Heart right ventricle (tissue), 16 donors: ENCODE results near the gene PVR. TPM values are rescaled to one million over a fixed set of nuclear protein-coding genes. Genes with fewer than 3 reads are reported as not detected.
"Not testable (repeated sequence)": the region's sequence is repeated elsewhere in the genome, so short reads cannot be mapped to it uniquely, and the experiment has no call there.

ENCODE experiments used
- ATAC-seq, 8 donors: fragments of 200-7000 bp; cut with Tn5 transposase; one replicate each; pipeline ENCODE4 v1.9.1; 2020; ENCODE audit warnings: mild to moderate bottlenecking in 8 of 8, moderate library complexity in 8 of 8, moderate number of reproducible peaks in 1 of 8
- DNase-seq, 2 donors: peaks; one replicate each; pipeline ENCODE4 v3.0.0-alpha.2; 2020
- H3K27ac ChIP-seq, 10 donors: fragments of 200-600 bp; sonication (generic) in 2 of 10; one replicate each; pipeline versions ENCODE4 v1.5.0 to v1.8.0; 2020 to 2022; ENCODE audit warnings: mild to moderate bottlenecking in 3 of 10
- H3K27me3 ChIP-seq, 7 donors: fragments of 200-600 bp; one replicate each; pipeline ENCODE4 v1.8.0; 2021 to 2022; ENCODE audit warnings: mild to moderate bottlenecking in 2 of 7
- H3K36me3 ChIP-seq, 9 donors: fragments of 200-600 bp; sonication (generic) in 1 of 9; one replicate each; pipeline versions ENCODE4 v1.5.0 to v1.8.0; 2020 to 2022; ENCODE audit warnings: mild to moderate bottlenecking in 2 of 9
- H3K4me1 ChIP-seq, 9 donors: fragments of 200-600 bp; sonication (generic) in 1 of 9; one replicate each; pipeline versions ENCODE4 v1.5.0 to v1.8.0; 2020 to 2022; ENCODE audit warnings: mild to moderate bottlenecking in 4 of 9
- H3K4me3 ChIP-seq, 10 donors: fragments of 200-600 bp; sonication (generic) in 2 of 10; one replicate each; pipeline versions ENCODE4 v1.5.0 to v1.8.0; 2020 to 2022; ENCODE audit warnings: mild to moderate bottlenecking in 7 of 10, moderate library complexity in 2 of 10
- H3K9me3 ChIP-seq, 11 donors: fragments of 200-600 bp in 10 of 11; sonication (generic) in 2 of 11; one replicate each; pipeline versions ENCODE4 v1.5.0 to v1.8.0; 2013 to 2022; ENCODE audit warnings: mild to moderate bottlenecking in 2 of 11, control low read depth in 1 of 11, moderate library complexity in 1 of 11
- WGBS, 2 donors: extraction: QIAGEN DNeasy Blood & Tissue Kit; methylation state at CpG; one replicate each; pipeline ENCODE4 v1.1.7; 2013; ENCODE audit warnings: inconsistent platforms in 1 of 2; 5-methylcytosine and 5-hydroxymethylcytosine counted together
- intact Hi-C, 10 donors: fragments of 100-400 bp; cut with DNase I; formaldehyde crosslinking; loops; one replicate each; pipeline versions ENCODE4 v1.11.1 to v1.14.2; 2022
- polyA plus RNA-seq, 2 donors: library from polyadenylated mRNA; stranded (reverse); fragments of 200-250 nt; gene quantifications; one replicate each; pipeline ENCODE4 v1.2.3, GENCODE V29; 2013
- total RNA-seq, 10 donors: library from RNA; stranded (reverse); fragmentation: NEBNext Ultra II Directional in 3 of 10; extraction: Animal tissue kit (Norgen Biotek cat#: 25700) in 3 of 10; gene quantifications; one replicate each; pipeline versions ENCODE4 v1.2.1 to v1.2.4, GENCODE V29; 2021 to 2023
- TF ChIP-seq, protein P1 (sequence below), 9 donors: fragments of 200-600 bp; sonication (generic) in 2 of 9; IDR thresholded peaks; one replicate each; pipeline versions ENCODE4 v1.5.0 to v1.8.0; 2021 to 2022; ENCODE audit warnings: antibody characterized with exemption in 9 of 9, mild to moderate bottlenecking in 5 of 9, moderate library complexity in 1 of 9
- donor health status: Arrhythmogenic right ventricular cardiomyopathy.
- donor health status: ischemic (EF 13 %, LVEDD 7.1; RV severe dilation, severe dysfunction).
- donor health status: healthy with polysubstance abuse.
- donor health status: DM: no; HTN: yes; CAD: no.
- donor health status: DM: no; HTN: no; CAD: no.
- donor health status: ischemic (EF 25% LVEDD 6.9; RV normal size, moderate dysfunction).
- donor health status: ischemic (EF 25% LVEDD 5.7; RV mildly dilated, moderate dysfunction).
- donor health status: healthy.
- donor health status: DM: yes; HTN: yes; CAD: no.
- donor health status: Ischemic cardiomyopathy.
- donor health status: ischemic (EF 35%, LVEDD 5.7; RV mildly dilated, moderate dysfunction).
- donor health status: nonischemic (EF 11% LVEDD 7.7; RV severe dilation, severe dysfunction).
- donor health status: DM: yes; HTN: yes; CAD: no.
- donor health status: PGD.
- donor health status: ischemic (EF 29% LVEDD 5.4; RV normal size, mild dysfunction).
- donor health status: nonischemic (EF 23%, LVEDD 6.1; RV moderate dilation, normal function).

Gene PVR
- total and polyA plus RNA-seq, 12 donors: 38.3 to 108 (median 43.4) TPM

DNA sequence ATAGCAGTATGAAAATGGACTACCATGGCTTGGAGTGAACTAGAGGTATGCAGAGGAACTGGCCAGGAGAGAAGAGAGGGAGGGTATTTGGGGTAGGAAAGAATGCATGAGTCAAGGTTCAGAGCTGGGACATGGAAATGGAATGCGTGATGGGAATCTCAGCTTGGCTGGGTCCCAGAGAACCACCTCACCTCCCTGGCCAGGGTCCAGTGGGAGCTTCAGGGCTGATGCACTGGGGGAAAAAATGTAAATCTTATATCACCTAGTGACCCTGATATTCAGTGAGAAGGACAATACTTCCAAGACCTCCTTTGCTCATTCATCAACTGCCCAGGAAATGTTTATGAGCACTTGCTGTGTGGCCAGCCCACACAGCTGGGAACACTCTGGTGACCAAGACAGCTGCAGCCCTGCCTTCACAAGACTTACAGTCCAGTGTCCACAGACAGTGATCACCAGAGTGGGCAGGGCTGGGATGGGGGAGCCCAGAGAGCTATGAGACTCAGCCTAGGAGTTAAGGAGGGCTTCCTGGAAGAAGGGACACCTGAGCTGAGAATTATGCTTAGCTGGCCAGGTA, 17.6 kb upstream of the PVR start:
- peak in 2 of 8 donors; percentile 54 to 77 for ATAC-seq
- H3K27ac ChIP-seq: no peak overlapping the region
- intact Hi-C loops: no loop called here
- 16 to 24% methylated on average over 1 of the region's 1 CpG for WGBS, 2 donors
- no peak overlapping the region for H3K4me3 ChIP-seq
- DNase-seq: no peak
- no peaks in the 10 kb centered on the region for H3K36me3 ChIP-seq
- no peaks in the 10 kb centered on the region for H3K9me3 ChIP-seq
- TF ChIP-seq, protein P1, sequence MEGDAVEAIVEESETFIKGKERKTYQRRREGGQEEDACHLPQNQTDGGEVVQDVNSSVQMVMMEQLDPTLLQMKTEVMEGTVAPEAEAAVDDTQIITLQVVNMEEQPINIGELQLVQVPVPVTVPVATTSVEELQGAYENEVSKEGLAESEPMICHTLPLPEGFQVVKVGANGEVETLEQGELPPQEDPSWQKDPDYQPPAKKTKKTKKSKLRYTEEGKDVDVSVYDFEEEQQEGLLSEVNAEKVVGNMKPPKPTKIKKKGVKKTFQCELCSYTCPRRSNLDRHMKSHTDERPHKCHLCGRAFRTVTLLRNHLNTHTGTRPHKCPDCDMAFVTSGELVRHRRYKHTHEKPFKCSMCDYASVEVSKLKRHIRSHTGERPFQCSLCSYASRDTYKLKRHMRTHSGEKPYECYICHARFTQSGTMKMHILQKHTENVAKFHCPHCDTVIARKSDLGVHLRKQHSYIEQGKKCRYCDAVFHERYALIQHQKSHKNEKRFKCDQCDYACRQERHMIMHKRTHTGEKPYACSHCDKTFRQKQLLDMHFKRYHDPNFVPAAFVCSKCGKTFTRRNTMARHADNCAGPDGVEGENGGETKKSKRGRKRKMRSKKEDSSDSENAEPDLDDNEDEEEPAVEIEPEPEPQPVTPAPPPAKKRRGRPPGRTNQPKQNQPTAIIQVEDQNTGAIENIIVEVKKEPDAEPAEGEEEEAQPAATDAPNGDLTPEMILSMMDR (IDR thresholded peaks at IDR 0.05): no peak
- H3K27me3 ChIP-seq: no peaks in the 10 kb centered on the region
- H3K4me1 ChIP-seq: peaks cover 0 to 12% (median 5%) of the 10 kb centered on the region in 9 donors

DNA sequence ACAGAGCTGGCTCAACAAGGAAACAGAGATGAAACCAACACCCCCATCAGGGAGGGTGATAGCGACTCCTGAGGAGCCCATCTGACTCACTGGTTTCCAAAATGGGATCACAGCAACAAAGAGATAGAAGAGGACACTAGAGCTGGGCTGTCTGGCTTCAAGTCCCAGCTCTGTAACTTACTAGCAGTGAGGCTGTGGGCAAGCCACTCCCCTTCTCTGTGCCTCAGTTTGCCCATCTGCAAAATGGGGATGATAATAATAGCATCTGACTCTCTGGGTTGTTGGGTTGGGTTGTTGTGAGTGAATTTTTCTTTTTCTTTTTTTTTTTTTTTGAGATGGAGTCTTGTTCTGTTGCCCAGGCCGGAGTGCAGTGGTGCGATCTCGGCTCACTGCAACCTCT, 16.1 kb upstream of the PVR start:
- intact Hi-C loops: no loop called here
- DNase-seq (no peak), ATAC-seq (no peak)
- H3K4me3 ChIP-seq: no peak overlapping the region
- H3K27ac ChIP-seq: no peak overlapping the region
- TF ChIP-seq, protein P1 (IDR thresholded peaks at IDR 0.05): no peak
- no peaks in the 10 kb centered on the region for H3K9me3 ChIP-seq
- no peaks in the 10 kb centered on the region for H3K27me3 ChIP-seq
- peaks cover 0 to 12% (median 5%) of the 10 kb centered on the region in 9 donors for H3K4me1 ChIP-seq
- H3K36me3 ChIP-seq: no peaks in the 10 kb centered on the region
- 97 to 100% methylated on average over 4 of the region's 4 CpGs for WGBS, 2 donors

- ATAC-seq: no peak
- TF ChIP-seq, protein P1 (IDR thresholded peaks at IDR 0.05): no peak
These were observed 14.9 kb upstream of the PVR start for GRCh38 chr19:44628793-44629192.

GRCh38 chr19:44631611-44632010, 12.1 kb upstream of the PVR start:
- H3K27ac ChIP-seq, intact Hi-C loops, DNase-seq, H3K36me3 ChIP-seq, H3K4me3 ChIP-seq, H3K9me3 ChIP-seq, H3K27me3 ChIP-seq, ATAC-seq: not testable (repeated sequence)
- H3K4me1 ChIP-seq: peaks cover 0 to 29% (median 13%) of the 10 kb centered on the region in 9 donors
- WGBS, 2 donors: 90 to 93% methylated on average over 8 of the region's 8 CpGs

More at GRCh38 chr19:44628793-44629192, 14.9 kb upstream of the PVR start:
- no peaks in the 10 kb centered on the region for H3K27me3 ChIP-seq
- peaks cover 0 to 21% (median 8%) of the 10 kb centered on the region in 9 donors for H3K4me1 ChIP-seq
- H3K27ac ChIP-seq: no peak overlapping the region
- intact Hi-C loops: no loop called here
- no peaks in the 10 kb centered on the region for H3K36me3 ChIP-seq
- DNase-seq: no peak
- WGBS, 2 donors: 85 to 91% methylated on average over 3 of the region's 3 CpGs
- no peak overlapping the region for H3K4me3 ChIP-seq
- H3K9me3 ChIP-seq: no peaks in the 10 kb centered on the region

DNA sequence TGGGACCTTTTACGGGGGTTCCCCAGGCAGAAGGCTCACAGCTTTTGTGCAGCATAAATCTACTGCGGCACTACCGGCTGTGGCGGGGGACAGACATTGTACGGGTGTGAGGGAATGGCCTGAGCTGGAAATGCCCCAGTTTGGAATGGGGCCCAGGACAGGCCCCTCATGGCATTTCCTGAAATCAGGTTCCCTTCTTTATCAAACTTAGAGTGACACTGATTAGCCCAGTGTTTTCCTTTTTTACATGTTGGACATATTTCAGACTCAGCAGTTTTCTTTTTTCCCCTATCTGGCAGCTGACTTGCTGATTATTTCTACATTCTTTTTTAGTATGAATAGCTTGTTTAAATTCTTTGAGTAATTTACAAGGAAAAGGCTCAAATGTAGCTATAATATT, 9.7 kb upstream of the PVR start:
- peak in 1 of 2 donors; percentile 27 for DNase-seq
- 4 to 10% methylated on average over 5 of the region's 5 CpGs for WGBS, 2 donors
- intact Hi-C loops, H3K36me3 ChIP-seq, ATAC-seq, H3K9me3 ChIP-seq, H3K27me3 ChIP-seq: not testable (repeated sequence)
- peak overlapping the region in 8 of 10 donors; percentile 16 to 34 (median 26) for H3K4me3 ChIP-seq
- peak overlapping the region in 9 of 10 donors; percentile 16 to 66 (median 43) for H3K27ac ChIP-seq
- peaks cover 0 to 29% (median 13%) of the 10 kb centered on the region in 9 donors for H3K4me1 ChIP-seq
